Neural cell (in vitro differentiated cells): ENCODE results near the gene COL18A1.

Experiments
- CTCF ChIP-seq: fragments of 450-650 bp; IDR thresholded peaks from 2 replicates; pipeline ENCODE4 v1.5.1; 2014; ENCODE audit warnings: antibody characterized with exemption, mild to moderate bottlenecking, moderate library complexity; ENCODE audit not compliant: poor library complexity, severe bottlenecking
- EP300 ChIP-seq: fragments of 450-650 bp; conservative IDR thresholded peaks from 2 replicates; pipeline ENCODE4 v1.6.1; 2014; ENCODE audit warnings: antibody characterized with exemption, mild to moderate bottlenecking, moderate library complexity; ENCODE audit not compliant: poor library complexity, severe bottlenecking
- EZH2 ChIP-seq: fragments of 200-600, 300-800 bp; shearing (Covaris generic), sonication (generic); IDR thresholded peaks from 2 replicates; pipeline ENCODE4 v1.6.1; 2014; ENCODE audit warnings: antibody characterized with exemption, low read length, borderline replicate concordance, mild to moderate bottlenecking; ENCODE audit not compliant: insufficient read depth, poor library complexity, severe bottlenecking
- MXI1 ChIP-seq: fragments of 450-650 bp; conservative IDR thresholded peaks from 2 replicates; pipeline ENCODE4 v1.6.1; 2014; ENCODE audit warnings: antibody characterized with exemption, mild to moderate bottlenecking; ENCODE audit not compliant: poor library complexity, severe bottlenecking

GRCh38 chr21:45379901-45380330 lies 25.0 kb upstream of the COL18A1 start:
- TF ChIP-seq CTCF, result no peak
- no peak for TF ChIP-seq EP300
- TF ChIP-seq EZH2, result no peak
- TF ChIP-seq MXI1, result no peak
